NOMO-1 (cell line): ENCODE results near the gene VWC2.
"Not testable (repeated sequence)": the region's sequence is repeated elsewhere in the genome, so short reads cannot be mapped to it uniquely, and the experiment has no call there.

Source experiments
- DNase-seq, 2 experiments: peaks; one replicate each; lab custom pipeline; 2025; ENCODE audit not compliant: unreplicated experiment in 2 of 2; lab: John Stamatoyannopoulos, UW

VWC2 gene

GRCh38 chr7:49848211-49848841, 74.9 kb downstream of the VWC2 start:
- DNase-seq, result no peak

DNA sequence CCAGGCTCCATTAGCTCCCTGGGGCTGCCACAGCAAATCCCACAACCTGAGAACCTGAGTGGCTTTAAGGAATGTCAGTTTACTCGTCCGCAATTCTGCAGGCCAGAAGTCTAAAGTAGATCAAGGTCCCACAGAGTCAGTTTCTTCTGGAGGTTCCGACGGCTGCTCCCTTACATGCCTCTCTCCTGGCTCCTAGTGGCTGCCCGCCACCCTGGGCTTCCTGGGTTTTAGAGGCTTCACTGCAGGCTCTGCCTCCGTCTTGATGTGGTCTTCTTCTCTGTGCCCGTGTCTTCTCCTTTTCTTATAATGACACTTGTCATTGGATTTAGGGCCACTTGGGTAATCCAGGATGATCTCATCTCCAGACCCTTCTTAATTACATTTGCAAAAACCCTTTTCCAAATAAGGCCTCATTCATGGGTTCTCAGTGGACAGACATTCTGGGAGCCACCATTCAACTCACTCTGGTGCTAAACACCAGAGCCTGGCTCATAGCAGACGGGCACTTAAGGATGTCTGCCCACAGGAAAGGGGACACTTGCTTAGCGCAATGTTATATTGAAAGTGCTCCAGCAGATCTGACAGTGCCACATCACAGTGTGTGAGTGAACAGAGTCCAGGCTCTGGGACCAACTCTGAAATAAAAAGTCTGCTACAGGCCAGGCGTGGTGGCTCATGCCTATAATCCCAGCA, 77.6 kb downstream of the VWC2 start:
- no peak for DNase-seq

GRCh38 chr7:49851614-49851934, 78.1 kb downstream of the VWC2 start:
- DNase-seq, result not testable (repeated sequence)

- peak; percentile 25 to 53 for DNase-seq
Observed at GRCh38 chr7:49852619-49853462, 79.4 kb downstream of the VWC2 start.

DNA sequence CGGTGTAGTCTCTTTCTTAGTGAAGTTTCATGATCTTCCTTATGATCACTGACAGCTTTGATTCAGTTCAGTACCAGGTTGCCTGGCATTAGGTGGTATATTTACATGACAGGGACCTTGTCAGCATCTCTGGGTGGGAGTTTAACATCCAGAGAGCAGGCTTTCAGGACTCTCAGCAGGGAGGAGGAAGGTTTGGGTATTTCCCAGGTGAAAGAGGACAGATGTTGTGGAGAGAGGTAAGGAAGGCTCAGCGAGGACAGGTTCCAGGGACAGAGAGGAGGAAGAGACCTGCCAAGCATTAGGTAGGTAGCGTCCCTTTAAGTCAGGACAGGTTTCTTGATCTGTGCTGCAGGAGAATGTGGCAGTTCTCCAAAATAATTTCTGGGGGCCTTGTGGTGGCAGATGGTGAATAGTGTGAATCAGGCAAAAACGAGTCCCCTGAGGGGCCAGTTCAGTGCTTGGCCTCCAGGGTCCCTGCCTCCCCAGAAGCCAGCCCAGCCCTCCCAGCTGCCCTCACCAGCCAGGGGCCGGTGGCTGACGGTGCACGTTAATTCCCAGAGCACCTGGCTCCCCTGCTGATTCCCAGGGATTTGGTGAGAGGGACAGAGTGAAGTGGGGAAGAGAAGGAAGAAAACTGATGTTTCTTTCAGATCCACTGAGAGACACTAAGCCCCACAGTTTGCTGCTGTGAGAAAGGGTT, 82.0 kb downstream of the VWC2 start:
- DNase-seq, result no peak

GRCh38 chr7:49860293-49860692, 86.9 kb downstream of the VWC2 start:
- DNase-seq, result no peak

GRCh38 chr7:49866076-49866735, 92.8 kb downstream of the VWC2 start:
- DNase-seq, result no peak

DNA sequence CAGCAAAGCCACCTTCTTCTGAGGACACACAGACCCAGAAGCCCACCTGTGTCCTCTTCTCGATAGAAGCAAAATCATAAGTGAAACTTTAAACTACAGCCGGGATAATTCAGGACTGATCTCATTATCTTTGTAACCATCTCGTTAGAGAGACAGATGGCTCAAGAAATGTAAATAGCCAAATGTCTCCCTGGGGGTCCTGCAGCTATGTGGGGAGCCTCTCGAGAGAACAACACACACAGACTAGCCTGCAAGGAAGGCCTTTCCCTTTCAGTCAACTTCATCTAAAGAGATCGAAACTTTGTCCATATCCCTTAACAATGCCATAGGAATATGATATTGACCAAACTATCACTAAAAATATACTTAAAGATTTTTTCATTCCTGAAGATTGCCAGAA, 93.5 kb downstream of the VWC2 start:
- DNase-seq, result no peak

- DNase-seq, result no peak
Observed at GRCh38 chr7:49873420-49873819, 100.0 kb downstream of the VWC2 start.

GRCh38 chr7:49875336-49875735, 101.9 kb downstream of the VWC2 start:
- DNase-seq, result no peak

GRCh38 chr7:49876202-49876601, 102.8 kb downstream of the VWC2 start:
- no peak for DNase-seq

DNA sequence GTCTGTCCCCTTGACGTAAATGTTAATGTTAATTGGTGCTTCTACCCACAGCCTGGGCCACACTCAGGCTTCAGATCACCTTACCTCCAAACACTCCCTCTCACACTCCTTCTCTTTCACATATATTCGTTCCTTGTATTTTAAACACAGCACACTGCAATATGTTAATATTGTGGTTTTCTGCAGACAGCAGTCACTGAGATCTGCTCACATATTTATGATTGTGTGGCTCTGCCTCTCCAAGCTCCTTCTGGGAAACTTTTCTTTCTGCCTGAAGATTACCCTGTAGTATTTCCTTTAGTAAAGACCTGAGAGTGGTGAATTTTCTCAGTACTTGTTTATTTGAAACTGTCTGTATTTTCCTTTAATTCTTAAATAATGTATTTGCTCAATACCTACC, 104.7 kb downstream of the VWC2 start:
- no peak for DNase-seq

GRCh38 chr7:49878627-49879026, 105.2 kb downstream of the VWC2 start:
- no peak for DNase-seq

GRCh38 chr7:49883933-49884332, 110.5 kb downstream of the VWC2 start:
- DNase-seq, result no peak

- DNase-seq, result peak in 1 of 2 experiments; percentile 17
Observed at GRCh38 chr7:49885593-49886285, 112.3 kb downstream of the VWC2 start.

- DNase-seq, result no peak
Observed at GRCh38 chr7:49892481-49892880, 119.0 kb downstream of the VWC2 start.

- no peak for DNase-seq
Observed at GRCh38 chr7:49893131-49893530, 119.7 kb downstream of the VWC2 start.

GRCh38 chr7:49894543-49894942, 121.1 kb downstream of the VWC2 start:
- DNase-seq, result no peak

GRCh38 chr7:49911909-49912308, 138.5 kb downstream of the VWC2 start:
- no peak for DNase-seq

- DNase-seq, result no peak
Observed at GRCh38 chr7:49926720-49927119, 153.3 kb downstream of the VWC2 start.
